CD4-positive, alpha-beta memory T cell (primary cell): ENCODE data around the gene IFFO2. TPM values are rescaled to one million over a fixed set of nuclear protein-coding genes. Genes with fewer than 3 reads are reported as not detected.

Experiments
- CTCF ChIA-PET: fragments of 350-600 bp; sonication (Branson Sonifier 250); formaldehyde crosslinking; loops from one replicate; lab custom pipeline; 2021; ENCODE audit warnings: inconsistent platforms; ENCODE audit not compliant: partially characterized antibody; lab: Charles Lee
- POLR2A ChIA-PET: fragments of 350-600 bp; sonication (Branson Sonifier 250); formaldehyde crosslinking; loops from one replicate; lab custom pipeline; 2021; ENCODE audit not compliant: partially characterized antibody; lab: Charles Lee
- DNase-seq, 5 donors: peaks; one replicate each; pipeline versions ENCODE4 v3.0.0 to v3.0.0-alpha.2; 2020 to 2022; ENCODE audit warnings: mixed read lengths in 1 of 5
- H3K27ac ChIP-seq: one replicate; pipeline ENCODE4 v1.7.0; 2013; ENCODE audit warnings: low read depth, low read length
- H3K27me3 ChIP-seq: 2 replicates; pipeline ENCODE4 v1.7.0; 2013; ENCODE audit warnings: mild to moderate bottlenecking, low read length, moderate library complexity; ENCODE audit not compliant: insufficient read depth
- H3K36me3 ChIP-seq: 2 replicates; pipeline ENCODE4 v1.7.0; 2013; ENCODE audit warnings: mild to moderate bottlenecking, low read length, moderate library complexity; ENCODE audit not compliant: insufficient read depth
- H3K4me1 ChIP-seq: 2 replicates; pipeline ENCODE4 v1.7.0; 2013; ENCODE audit warnings: mild to moderate bottlenecking, low read length, moderate library complexity; ENCODE audit not compliant: insufficient read depth
- H3K4me3 ChIP-seq, 2 donors: one replicate each; pipeline ENCODE4 v1.7.0; 2013; ENCODE audit warnings: low read length in 2 of 2, mild to moderate bottlenecking in 1 of 2
- H3K9me3 ChIP-seq, 2 donors: one replicate each; pipeline ENCODE4 v1.7.0; 2013; ENCODE audit warnings: low read length in 2 of 2, control low read depth in 1 of 2; ENCODE audit not compliant: control insufficient read depth in 1 of 2
- H3K27ac Mint-ChIP-seq, 7 donors: one replicate each; pipeline ENCODE4 v1.8.0; 2020 to 2021; ENCODE audit warnings: mixed read lengths in 7 of 7, mild to moderate bottlenecking in 6 of 7, inconsistent platforms in 3 of 7, moderate library complexity in 3 of 7
- H3K27me3 Mint-ChIP-seq, 2 donors: one replicate each; pipeline ENCODE4 v1.8.0; 2020 to 2021; ENCODE audit warnings: mixed read lengths in 2 of 2
- H3K36me3 Mint-ChIP-seq, 2 donors: one replicate each; pipeline ENCODE4 v1.8.0; 2020 to 2021; ENCODE audit warnings: mixed read lengths in 2 of 2, inconsistent platforms in 1 of 2, mild to moderate bottlenecking in 1 of 2
- H3K4me1 Mint-ChIP-seq, 4 donors: one replicate each; pipeline ENCODE4 v1.8.0; 2020 to 2021; ENCODE audit warnings: mixed read lengths in 4 of 4, mild to moderate bottlenecking in 1 of 4
- H3K4me3 Mint-ChIP-seq, 8 donors: one replicate each; pipeline ENCODE4 v1.8.0; 2020 to 2021; ENCODE audit warnings: mixed read lengths in 8 of 8, mild to moderate bottlenecking in 7 of 8, moderate library complexity in 6 of 8, inconsistent platforms in 3 of 8
- H3K9me3 Mint-ChIP-seq, 8 donors: one replicate each; pipeline ENCODE4 v1.8.0; 2020 to 2021; ENCODE audit warnings: mixed read lengths in 8 of 8, mild to moderate bottlenecking in 5 of 8, inconsistent platforms in 3 of 8, moderate library complexity in 1 of 8
- intact Hi-C: fragments of 100-400 bp; cut with micrococcal nuclease; formaldehyde crosslinking; loops from one replicate; pipeline ENCODE4 v1.15.1; 2023
- polyA plus RNA-seq, 2 donors: library from polyadenylated mRNA; unstranded; fragments of 300-500 nt; fragmentation: Illumina TruSeq; gene quantifications; one replicate each; pipeline ENCODE4 v1.2.3, GENCODE V29; 2021
- total RNA-seq, 2 experiments: library from RNA; stranded (reverse); gene quantifications; one replicate each; pipeline ENCODE4 v1.2.3, GENCODE V29; 2021

IFFO2 gene
- 10 to 100 TPM; 39.0 to 41.3 TPM for total RNA-seq
- polyA plus RNA-seq, result 1 to 10 TPM; 1.3 to 5.2 TPM

GRCh38 chr1:18956193-18957135 lies at the start of gene IFFO2:
TSS of gene IFFO2 (minus strand) at chr1:18956676. CDS start at chr1:18956332, 344 bp downstream.
- Mint-ChIP-seq H3K9me3 (peaks cover 0 to 1% (median 0%) of the 10 kb centered on the region in 8 donors), H3K27me3 (no peaks in the 10 kb centered on the region), H3K27ac (peak within 1 kb of the TSS; percentile 79 to 100 (median 99)), H3K36me3 (peaks cover 3 to 33% of the 10 kb centered on the region in 2 donors), H3K4me3 (peak within 1 kb of the TSS; percentile 93 to 98 (median 94)), H3K4me1 (peaks cover 32 to 67% (median 48%) of the 10 kb centered on the region in 4 donors)
- ChIA-PET CTCF (interaction anchor here (0.6 to 12.4 kb wide), 7 partner anchors 11 to 46 kb away, joined by 3 to 206 read pairs (median 5); no protein-coding TSS in a partner anchor), POLR2A (interaction anchor here (0.7 to 20.6 kb wide), 22 partner anchors 7 to 640 kb away, joined by 3 to 599 read pairs (median 4); partner anchors contain the start of gene ALDH4A1)
- H3K27ac ChIP-seq, result peak within 1 kb of the TSS; percentile 98
- H3K27me3 ChIP-seq, result no peaks in the 10 kb centered on the region
- peaks cover 56% of the 10 kb centered on the region for H3K4me1 ChIP-seq
- peak; percentile 96 to 99 (median 97) for DNase-seq
- intact Hi-C loops, result loop anchor here (1.0 to 5.0 kb wide), 6 partner anchors 16 to 256 kb away; partner anchors contain the start of genes ALDH4A1 and UBR4
- H3K9me3 ChIP-seq, result no peaks in the 10 kb centered on the region
- H3K36me3 ChIP-seq, result no peaks in the 10 kb centered on the region
- H3K4me3 ChIP-seq, result peak within 1 kb of the TSS in 1 of 2 donors; percentile 74

GRCh38 chr1:19006000-19006399 lies 49.5 kb upstream of the IFFO2 start:
- no peak overlapping the region for H3K27ac Mint-ChIP-seq
- peaks cover 9% of the 10 kb centered on the region for H3K4me1 ChIP-seq
- H3K27me3 Mint-ChIP-seq, result peaks cover 0 to 1% of the 10 kb centered on the region in 2 donors
- H3K36me3 Mint-ChIP-seq, result peaks cover 0 to 3% of the 10 kb centered on the region in 2 donors
- H3K9me3 Mint-ChIP-seq, result peaks cover 0 to 23% (median 13%) of the 10 kb centered on the region in 8 donors
- no peaks in the 10 kb centered on the region for H3K27me3 ChIP-seq
- CTCF ChIA-PET, result no interaction called here
- no peak overlapping the region for H3K4me3 Mint-ChIP-seq
- peaks cover 6 to 13% (median 9%) of the 10 kb centered on the region in 4 donors for H3K4me1 Mint-ChIP-seq
- H3K9me3 ChIP-seq, result peaks cover 0 to 6% of the 10 kb centered on the region in 2 donors
- intact Hi-C loops, result no loop called here
- no peak overlapping the region for H3K4me3 ChIP-seq
- POLR2A ChIA-PET, result no interaction called here
- DNase-seq, result no peak
- H3K27ac ChIP-seq, result no peak overlapping the region
- H3K36me3 ChIP-seq, result no peaks in the 10 kb centered on the region

- Mint-ChIP-seq H3K27me3 (peaks cover 0 to 1% of the 10 kb centered on the region in 2 donors), H3K9me3 (peaks cover 0 to 37% (median 24%) of the 10 kb centered on the region in 8 donors), H3K4me1 (no peaks in the 10 kb centered on the region), H3K36me3 (peaks cover 3 to 7% of the 10 kb centered on the region in 2 donors), H3K4me3 (no peak overlapping the region), H3K27ac (no peak overlapping the region)
- CTCF ChIA-PET, result no interaction called here
- Histone ChIP-seq H3K4me1 (no peaks in the 10 kb centered on the region), H3K27ac (no peak overlapping the region), H3K9me3 (peaks cover 0 to 7% of the 10 kb centered on the region in 2 donors), H3K4me3 (no peak overlapping the region), H3K27me3 (no peaks in the 10 kb centered on the region), H3K36me3 (no peaks in the 10 kb centered on the region)
- DNase-seq, result no peak
- intact Hi-C loops, result no loop called here
- POLR2A ChIA-PET, result no interaction called here
These were observed 47.2 kb upstream of the IFFO2 start for GRCh38 chr1:19003371-19004290.

- H3K9me3 Mint-ChIP-seq, result peaks cover 0 to 39% (median 24%) of the 10 kb centered on the region in 8 donors
- Histone ChIP-seq H3K4me3 (no peak overlapping the region), H3K36me3 (no peaks in the 10 kb centered on the region), H3K27ac (no peak overlapping the region), H3K27me3 (no peaks in the 10 kb centered on the region), H3K9me3 (peaks cover 0 to 7% of the 10 kb centered on the region in 2 donors), H3K4me1 (no peaks in the 10 kb centered on the region)
- ChIA-PET POLR2A (no interaction called here), CTCF (no interaction called here)
- H3K27ac Mint-ChIP-seq, result no peak overlapping the region
- intact Hi-C loops, result no loop called here
- H3K4me3 Mint-ChIP-seq, result no peak overlapping the region
- peaks cover 0 to 5% (median 0%) of the 10 kb centered on the region in 4 donors for H3K4me1 Mint-ChIP-seq
- no peaks in the 10 kb centered on the region for H3K27me3 Mint-ChIP-seq
- peaks cover 3 to 7% of the 10 kb centered on the region in 2 donors for H3K36me3 Mint-ChIP-seq
- DNase-seq, result no peak
These were observed 43.6 kb upstream of the IFFO2 start for GRCh38 chr1:19000065-19000464.

GRCh38 chr1:18999359-18999758 lies 42.9 kb upstream of the IFFO2 start:
- Histone ChIP-seq H3K36me3 (no peaks in the 10 kb centered on the region), H3K27me3 (no peaks in the 10 kb centered on the region), H3K9me3 (peaks cover 0 to 7% of the 10 kb centered on the region in 2 donors), H3K4me1 (no peaks in the 10 kb centered on the region), H3K27ac (no peak overlapping the region), H3K4me3 (no peak overlapping the region)
- Mint-ChIP-seq H3K27ac (peak overlapping the region in 1 of 7 donors; percentile 66), H3K4me1 (peaks cover 0 to 5% (median 0%) of the 10 kb centered on the region in 4 donors), H3K27me3 (no peaks in the 10 kb centered on the region), H3K9me3 (peaks cover 0 to 39% (median 24%) of the 10 kb centered on the region in 8 donors), H3K36me3 (peaks cover 3 to 7% of the 10 kb centered on the region in 2 donors), H3K4me3 (peak overlapping the region in 1 of 8 donors; percentile 71)
- ChIA-PET CTCF (no interaction called here), POLR2A (no interaction called here)
- intact Hi-C loops, result no loop called here
- DNase-seq, result no peak

GRCh38 chr1:18998016-18998724 lies 41.7 kb upstream of the IFFO2 start:
- CTCF ChIA-PET, result no interaction called here
- Mint-ChIP-seq H3K4me1 (peaks cover 0 to 5% (median 0%) of the 10 kb centered on the region in 4 donors), H3K9me3 (peaks cover 0 to 32% (median 22%) of the 10 kb centered on the region in 8 donors), H3K27ac (no peak overlapping the region), H3K36me3 (peaks cover 3 to 7% of the 10 kb centered on the region in 2 donors), H3K4me3 (no peak overlapping the region), H3K27me3 (peaks cover 0 to 2% of the 10 kb centered on the region in 2 donors)
- Histone ChIP-seq H3K36me3 (no peaks in the 10 kb centered on the region), H3K9me3 (peaks cover 0 to 7% of the 10 kb centered on the region in 2 donors), H3K27ac (no peak overlapping the region), H3K4me1 (no peaks in the 10 kb centered on the region), H3K4me3 (no peak overlapping the region), H3K27me3 (no peaks in the 10 kb centered on the region)
- intact Hi-C loops, result no loop called here
- POLR2A ChIA-PET, result no interaction called here
- DNase-seq, result no peak
